H1 (cell line): ENCODE results near the gene SLC38A2. TPM values are rescaled to one million over a fixed set of nuclear protein-coding genes. Genes with fewer than 3 reads are reported as not detected.

Source experiments
- CTCF ChIA-PET: fragments of 300-600 bp; sonication (Branson Sonifier 250); formaldehyde crosslinking; loops from one replicate; lab custom pipeline; 2021; ENCODE audit not compliant: partially characterized antibody; lab: Charles Lee
- POLR2A ChIA-PET: fragments of 300-600 bp; sonication (Branson Sonifier 250); formaldehyde crosslinking; loops from one replicate; lab custom pipeline; 2021; ENCODE audit warnings: inconsistent platforms; ENCODE audit not compliant: partially characterized antibody; lab: Charles Lee
- DNase-seq, 2 experiments: peaks; one replicate each; pipeline versions ENCODE4 v3.0.0 to v3.0.0-alpha.2; 2010 to 2022; ENCODE audit warnings: low spot score in 2 of 2, low read depth in 1 of 2, mixed read lengths in 1 of 2
- FAIRE-seq: peaks from 2 replicates; lab custom pipeline; 2011; peaks lifted over from hg19 to GRCh38; lab: Jason Lieb, UNC
- H2AFZ ChIP-seq: 2 replicates; pipeline ENCODE4 v1.8.1; 2012; ENCODE audit warnings: low read length, inconsistent platforms
- H2AK5ac ChIP-seq: 2 replicates; pipeline ENCODE4 v1.6.1; 2013; ENCODE audit warnings: low read depth, low read length
- H2BK120ac ChIP-seq: replicated peaks from 2 replicates; pipeline ENCODE3; 2013; ENCODE audit warnings: low read depth, low read length, inconsistent platforms
- H2BK12ac ChIP-seq: 2 replicates; pipeline ENCODE4 v1.6.1; 2013; ENCODE audit warnings: low read depth, low read length
- H2BK15ac ChIP-seq: 2 replicates; pipeline ENCODE4 v1.6.1; 2013; ENCODE audit warnings: low read length
- H2BK20ac ChIP-seq: 2 replicates; pipeline ENCODE4 v1.6.1; 2013; ENCODE audit warnings: low read length
- H2BK5ac ChIP-seq: 2 replicates; pipeline ENCODE4 v1.6.1; 2013; ENCODE audit warnings: low read depth, low read length
- H3K14ac ChIP-seq: 2 replicates; pipeline ENCODE4 v1.6.1; 2013; ENCODE audit warnings: inconsistent platforms; ENCODE audit not compliant: insufficient read length
- H3K18ac ChIP-seq: 2 replicates; pipeline ENCODE4 v1.6.1; 2013; ENCODE audit warnings: low read length; ENCODE audit errors: extremely low read depth
- H3K23ac ChIP-seq: 2 replicates; pipeline ENCODE4 v1.6.1; 2013; ENCODE audit warnings: inconsistent platforms; ENCODE audit not compliant: insufficient read length
- H3K23me2 ChIP-seq: 2 replicates; pipeline ENCODE4 v1.6.1; 2013; ENCODE audit warnings: low read depth, low read length
- H3K27ac ChIP-seq: 2 replicates; pipeline ENCODE4 v1.6.1; 2011; ENCODE audit warnings: low read depth, low read length, inconsistent platforms
- H3K27me3 ChIP-seq, 4 experiments: replicated peaks in 1 of 4; 1 replicate in 1 of 4; 2 replicates in 3 of 4; pipeline versions ENCODE4 v1.6.1 to v1.8.1; 2011 to 2013; ENCODE audit warnings: low read length in 3 of 4, mild to moderate bottlenecking in 3 of 4, inconsistent platforms in 2 of 4, mixed read lengths in 2 of 4, moderate library complexity in 1 of 4; ENCODE audit not compliant: control insufficient read depth in 3 of 4, insufficient read depth in 3 of 4; ENCODE audit errors: extremely low read depth in 1 of 4
- H3K36me3 ChIP-seq, 4 experiments: 2 replicates each; pipeline versions ENCODE4 v1.6.1 to v1.8.1; 2011 to 2013; ENCODE audit warnings: mild to moderate bottlenecking in 4 of 4, low read length in 3 of 4, moderate library complexity in 2 of 4, control low read depth in 1 of 4, inconsistent platforms in 1 of 4; ENCODE audit not compliant: insufficient read depth in 4 of 4, control insufficient read depth in 2 of 4
- H3K4ac ChIP-seq: replicated peaks from 2 replicates; pipeline ENCODE3; 2013; ENCODE audit warnings: low read length, low read depth, mixed read lengths, inconsistent platforms; ENCODE audit not compliant: insufficient read length
- H3K4me1 ChIP-seq, 4 experiments: replicated peaks in 1 of 4; 1 replicate in 1 of 4; 2 replicates in 3 of 4; pipeline versions ENCODE4 v1.6.1 to v1.8.1; 2011 to 2013; ENCODE audit warnings: low read length in 3 of 4, inconsistent platforms in 2 of 4, mixed read lengths in 1 of 4; ENCODE audit not compliant: insufficient read depth in 4 of 4, control insufficient read depth in 3 of 4
- H3K4me2 ChIP-seq, 2 experiments: 2 replicates each; pipeline versions ENCODE4 v1.6.1 to v1.8.1; 2011 to 2013; ENCODE audit warnings: low read depth in 2 of 2, low read length in 2 of 2, control low read depth in 1 of 2, inconsistent platforms in 1 of 2, mild to moderate bottlenecking in 1 of 2; ENCODE audit not compliant: insufficient read depth in 1 of 2
- H3K4me3 ChIP-seq, 4 experiments: fragments of 200-600, 300-600 bp in 1 of 4; sonication (generic), shearing (Covaris generic), sonication (Bioruptor Twin) in 1 of 4; 2 replicates each; pipeline versions ENCODE4 v1.5.1 to v1.8.1; 2011 to 2016; ENCODE audit warnings: low read length in 4 of 4, low read depth in 3 of 4, control low read depth in 2 of 4, inconsistent platforms in 2 of 4, mild to moderate bottlenecking in 2 of 4, mixed read lengths in 1 of 4, moderate library complexity in 1 of 4; ENCODE audit not compliant: insufficient read depth in 2 of 4; ENCODE audit errors: extremely low read depth in 1 of 4
- H3K56ac ChIP-seq: replicated peaks from 2 replicates; pipeline ENCODE3; 2013; ENCODE audit warnings: low read depth, mild to moderate bottlenecking, mixed read lengths, low read length, inconsistent platforms; ENCODE audit not compliant: insufficient read length
- H3K79me1 ChIP-seq: 2 replicates; pipeline ENCODE4 v1.6.1; 2013; ENCODE audit warnings: low read depth, low read length, control low read depth
- H3K79me2 ChIP-seq, 2 experiments: 2 replicates each; pipeline versions ENCODE4 v1.6.1 to v1.8.1; 2012 to 2013; ENCODE audit warnings: low read length in 2 of 2, mild to moderate bottlenecking in 2 of 2, inconsistent platforms in 1 of 2; ENCODE audit not compliant: insufficient read depth in 2 of 2, control insufficient read depth in 1 of 2
- H3K9ac ChIP-seq, 4 experiments: replicated peaks in 1 of 4; 1 replicate in 1 of 4; 2 replicates in 3 of 4; pipeline versions ENCODE4 v1.6.1 to v1.8.1; 2011 to 2013; ENCODE audit warnings: low read depth in 3 of 4, low read length in 3 of 4, control low read depth in 2 of 4, mild to moderate bottlenecking in 2 of 4, moderate library complexity in 2 of 4, inconsistent platforms in 1 of 4; ENCODE audit errors: extremely low read depth in 1 of 4
- H3K9me3 ChIP-seq, 2 experiments: 2 replicates each; pipeline versions ENCODE4 v1.6.1 to v1.8.1; 2012 to 2013; ENCODE audit warnings: mild to moderate bottlenecking in 2 of 2, moderate library complexity in 2 of 2, control low read depth in 1 of 2, inconsistent platforms in 1 of 2, low read depth in 1 of 2, low read length in 1 of 2, mixed read lengths in 1 of 2; ENCODE audit not compliant: insufficient read depth in 2 of 2
- H4K20me1 ChIP-seq, 2 experiments: replicated peaks in 1 of 2; 2 replicates each; pipeline versions ENCODE3 to v1.8.1; 2011 to 2013; ENCODE audit warnings: inconsistent platforms in 2 of 2, low read length in 2 of 2, mild to moderate bottlenecking in 1 of 2; ENCODE audit not compliant: insufficient read depth in 2 of 2, control insufficient read depth in 1 of 2
- H4K5ac ChIP-seq: 2 replicates; pipeline ENCODE4 v1.6.1; 2013; ENCODE audit warnings: low read length, low read depth, mixed read lengths, inconsistent platforms; ENCODE audit not compliant: insufficient read length
- H4K8ac ChIP-seq: 2 replicates; pipeline ENCODE4 v1.8.0; 2013; ENCODE audit warnings: mild to moderate bottlenecking, moderate library complexity, low read length, inconsistent platforms; ENCODE audit not compliant: insufficient read depth; ENCODE audit errors: extremely low read depth
- H4K91ac ChIP-seq: replicated peaks from 2 replicates; pipeline ENCODE3; 2013; ENCODE audit warnings: low read length, mixed read lengths, inconsistent platforms; ENCODE audit not compliant: insufficient read length
- WGBS, 2 experiments: shearing (Covaris generic) in 1 of 2; methylation state at CpG; one replicate each; pipeline versions ENCODE4 v1.1.6 to v1.1.7; 2013 to 2015; ENCODE audit warnings: low lambda C conversion rate in 2 of 2, mixed read lengths in 2 of 2, inconsistent platforms in 1 of 2, low coverage in 1 of 2, missing lambda C conversion rate in 1 of 2; ENCODE audit not compliant: insufficient replicate concordance in 2 of 2, insufficient coverage in 1 of 2, insufficient read length in 1 of 2; ENCODE audit errors: extremely low coverage in 1 of 2, missing lambda C conversion rate in 1 of 2; 5-methylcytosine and 5-hydroxymethylcytosine counted together
- polyA plus RNA-seq, 7 experiments: library from polyadenylated mRNA; depleted of rRNA in 3 of 7; stranded (reverse) in 5 of 7; unstranded in 2 of 7; fragments of >200 nt in 5 of 7; fragments of 200-250 nt in 2 of 7; gene quantifications; 1 replicate in 5 of 7; 2 replicates in 1 of 7; 4 replicates in 1 of 7; pipeline versions ENCODE4 v1.2.1 to v1.2.3, GENCODE V29; 2011 to 2013; ENCODE audit warnings: missing spikeins in 2 of 7, mixed read lengths in 2 of 7
- total RNA-seq: library from RNA; stranded (reverse); fragmentation: NEBNext Ultra II Directional; extraction: Animal tissue kit (Norgen Biotek cat#: 25700); gene quantifications from 2 replicates; pipeline ENCODE4 v1.2.1, GENCODE V29; 2021

The SLC38A2 gene
- total and polyA plus RNA-seq, 2 of the 8 experiments (the other 6 are each of a cell fraction or from before 2014, with no cell fraction given): 163 to 684 TPM

GRCh38 chr12:46412857-46413256 is 40.3 kb upstream of the SLC38A2 start:
- no peaks in the 10 kb centered on the region for H3K9me3 ChIP-seq
- FAIRE-seq (no peak), DNase-seq (no peak)
- no peak overlapping the region for H4K8ac ChIP-seq
- no peak overlapping the region for H2BK15ac ChIP-seq
- H2BK20ac ChIP-seq: no peak overlapping the region
- H3K9ac ChIP-seq: no peak overlapping the region
- no peak overlapping the region for H3K23ac ChIP-seq
- H4K20me1 ChIP-seq: no peaks in the 10 kb centered on the region
- H3K79me1 ChIP-seq: no peaks in the 10 kb centered on the region
- 94% methylated on average over 4 of the region's 4 CpGs; no CpG with 5 or more reads in 1 of the 2 experiments for WGBS, 2 experiments
- no peak overlapping the region for H3K4ac ChIP-seq
- no peaks in the 10 kb centered on the region for H3K4me1 ChIP-seq
- H3K79me2 ChIP-seq: no peaks in the 10 kb centered on the region
- no peaks in the 10 kb centered on the region; a peak in 1 of 8 replicates for H3K36me3 ChIP-seq
- no peak overlapping the region for H3K27ac ChIP-seq
- H3K23me2 ChIP-seq: no peaks in the 10 kb centered on the region; the same call in 1 of the 2 replicates
- H3K18ac ChIP-seq: no peak overlapping the region
- no peak overlapping the region for H3K4me2 ChIP-seq
- H3K27me3 ChIP-seq: no peaks in the 10 kb centered on the region
- no peak overlapping the region for H4K5ac ChIP-seq
- no peak overlapping the region for H2BK120ac ChIP-seq
- CTCF ChIA-PET: interaction anchor here (0.7 to 1.6 kb wide), 2 partner anchors 18 to 219 kb away, joined by 3 to 4 read pairs; no protein-coding TSS in a partner anchor
- H3K4me3 ChIP-seq: no peak overlapping the region
- H4K91ac ChIP-seq: no peak overlapping the region
- H2BK5ac ChIP-seq: no peak overlapping the region
- no peak overlapping the region for H3K56ac ChIP-seq
- no peak overlapping the region for H2BK12ac ChIP-seq
- H2AFZ ChIP-seq: no peak overlapping the region
- POLR2A ChIA-PET: interaction anchor here (1.1 kb wide), 1 partner anchor 10 kb away, joined by 3 read pairs; no protein-coding TSS in a partner anchor
- H3K14ac ChIP-seq: no peak overlapping the region
- no peak overlapping the region for H2AK5ac ChIP-seq
